Ascending aorta (tissue), 2 donors: ENCODE results near the gene COTL1. TPM values are rescaled to one million over a fixed set of nuclear protein-coding genes. Genes with fewer than 3 reads are reported as not detected.

Source experiments
- DNase-seq, 2 donors: peaks; one replicate each; pipeline ENCODE4 v3.0.0-alpha.2; 2019; ENCODE audit warnings: low spot score in 2 of 2
- H3K27ac ChIP-seq, 2 donors: fragments of 200-600 bp; sonication (generic); one replicate each; pipeline ENCODE4 v1.5.1; 2016 to 2017; ENCODE audit warnings: mild to moderate bottlenecking in 1 of 2
- H3K27me3 ChIP-seq: fragments of 200-600 bp; sonication (generic); one replicate; pipeline ENCODE4 v1.5.1; 2017
- H3K36me3 ChIP-seq, 2 donors: fragments of 200-600 bp; sonication (generic); one replicate each; pipeline ENCODE4 v1.5.1; 2016
- H3K4me1 ChIP-seq, 2 donors: fragments of 200-600 bp; sonication (generic); one replicate each; pipeline ENCODE4 v1.5.1; 2016 to 2017; ENCODE audit warnings: mild to moderate bottlenecking in 1 of 2
- H3K4me3 ChIP-seq, 2 donors: fragments of 200-600 bp; sonication (generic); one replicate each; pipeline ENCODE4 v1.5.1; 2016 to 2017; ENCODE audit warnings: mild to moderate bottlenecking in 1 of 2
- H3K9me3 ChIP-seq, 2 donors: fragments of 200-600 bp; sonication (generic); one replicate each; pipeline ENCODE4 v1.5.1; 2016
- CTCF ChIP-seq, 3 experiments: fragments of 200-600 bp in 2 of 3; fragments of 450-650 bp in 1 of 3; sonication (generic) in 2 of 3; IDR thresholded peaks; one replicate each; pipeline ENCODE4 v1.5.1; 2016 to 2019; ENCODE audit warnings: antibody characterized with exemption in 3 of 3, mild to moderate bottlenecking in 1 of 3, moderate library complexity in 1 of 3
- intact Hi-C: fragments of 100-400 bp; cut with DNase I; formaldehyde crosslinking; loops from one replicate; pipeline ENCODE4 v1.15.1; 2023
- total RNA-seq: library from RNA; depleted of rRNA; stranded (reverse); fragments of >200 nt; gene quantifications from one replicate; pipeline ENCODE4 v1.1.0, GENCODE V29; 2016

COTL1 gene
- total RNA-seq, 1 donor from 2014 or later, result 120 TPM

GRCh38 chr16:84563786-84564420 is 54.0 kb downstream of the COTL1 start:
- Histone ChIP-seq H3K36me3 (no peaks in the 10 kb centered on the region), H3K4me3 (no peak overlapping the region), H3K9me3 (no peaks in the 10 kb centered on the region), H3K27me3 (no peaks in the 10 kb centered on the region), H3K4me1 (no peaks in the 10 kb centered on the region), H3K27ac (no peak overlapping the region)
- DNase-seq, result no peak
- no peak for TF ChIP-seq CTCF (IDR thresholded peaks at IDR 0.05)
- intact Hi-C loops, result no loop called here

- H3K9me3 ChIP-seq, result no peaks in the 10 kb centered on the region
- no peaks in the 10 kb centered on the region for H3K36me3 ChIP-seq
- no peaks in the 10 kb centered on the region for H3K27me3 ChIP-seq
- TF ChIP-seq CTCF (IDR thresholded peaks at IDR 0.05), result no peak
- no peak overlapping the region for H3K4me3 ChIP-seq
- H3K4me1 ChIP-seq, result no peaks in the 10 kb centered on the region
- H3K27ac ChIP-seq, result no peak overlapping the region
- intact Hi-C loops, result no loop called here
- DNase-seq, result no peak
Measured at GRCh38 chr16:84563064-84563715, 54.7 kb downstream of the COTL1 start.

- Histone ChIP-seq H3K4me1 (no peaks in the 10 kb centered on the region), H3K9me3 (no peaks in the 10 kb centered on the region), H3K4me3 (no peak overlapping the region), H3K27me3 (no peaks in the 10 kb centered on the region), H3K27ac (no peak overlapping the region), H3K36me3 (no peaks in the 10 kb centered on the region)
- intact Hi-C loops, result no loop called here
- no peak for DNase-seq
- TF ChIP-seq CTCF (IDR thresholded peaks at IDR 0.05), result no peak
Measured at GRCh38 chr16:84562174-84562815, 55.6 kb downstream of the COTL1 start.

- Histone ChIP-seq H3K4me3 (no peak overlapping the region), H3K27me3 (no peaks in the 10 kb centered on the region), H3K9me3 (no peaks in the 10 kb centered on the region), H3K36me3 (no peaks in the 10 kb centered on the region), H3K27ac (no peak overlapping the region), H3K4me1 (no peaks in the 10 kb centered on the region)
- no peak for TF ChIP-seq CTCF (IDR thresholded peaks at IDR 0.05)
- DNase-seq, result no peak
- intact Hi-C loops, result no loop called here
Measured at GRCh38 chr16:84561291-84561690, 56.6 kb downstream of the COTL1 start.

- no peak for TF ChIP-seq CTCF (IDR thresholded peaks at IDR 0.05)
- H3K4me1 ChIP-seq, result no peaks in the 10 kb centered on the region
- H3K27me3 ChIP-seq, result no peaks in the 10 kb centered on the region
- H3K27ac ChIP-seq, result no peak overlapping the region
- no peaks in the 10 kb centered on the region for H3K36me3 ChIP-seq
- no peak for DNase-seq
- H3K9me3 ChIP-seq, result no peaks in the 10 kb centered on the region
- intact Hi-C loops, result no loop called here
- H3K4me3 ChIP-seq, result no peak overlapping the region
Measured at GRCh38 chr16:84560269-84560668, 57.6 kb downstream of the COTL1 start.
